IPS-11a (cell line): ENCODE measurements around the gene CCDC50.

Source experiments
- H3K4me3 ChIP-seq: one replicate; pipeline ENCODE4 v1.5.1; 2013; ENCODE audit warnings: low read depth, low read length, control low read depth

CCDC50 gene

GRCh38 chr3:191376516-191377141 is 47.4 kb downstream of the CCDC50 start:
- no peak overlapping the region for H3K4me3 ChIP-seq

GRCh38 chr3:191378142-191378812 is 49.1 kb downstream of the CCDC50 start:
- H3K4me3 ChIP-seq = no peak overlapping the region

- H3K4me3 ChIP-seq = no peak overlapping the region
Measured at GRCh38 chr3:191379446-191379845, 50.3 kb downstream of the CCDC50 start.

GRCh38 chr3:191380001-191380400 is 50.8 kb downstream of the CCDC50 start:
- no peak overlapping the region for H3K4me3 ChIP-seq

- H3K4me3 ChIP-seq = no peak overlapping the region
Measured at GRCh38 chr3:191381303-191381702, 52.1 kb downstream of the CCDC50 start.

GRCh38 chr3:191382661-191383060 is 53.5 kb downstream of the CCDC50 start:
- H3K4me3 ChIP-seq = no peak overlapping the region

- no peak overlapping the region for H3K4me3 ChIP-seq
Measured at GRCh38 chr3:191383124-191383523, 53.9 kb downstream of the CCDC50 start.

- H3K4me3 ChIP-seq = no peak overlapping the region
Measured at GRCh38 chr3:191385101-191385500, 55.9 kb downstream of the CCDC50 start.

GRCh38 chr3:191387441-191388077 is 58.4 kb downstream of the CCDC50 start:
- H3K4me3 ChIP-seq = no peak overlapping the region

GRCh38 chr3:191388823-191389222 is 59.6 kb downstream of the CCDC50 start:
- H3K4me3 ChIP-seq = no peak overlapping the region

- no peak overlapping the region for H3K4me3 ChIP-seq
Measured at GRCh38 chr3:191390580-191390979, 61.4 kb downstream of the CCDC50 start.

- H3K4me3 ChIP-seq = no peak overlapping the region
Measured at GRCh38 chr3:191391861-191392808, 62.9 kb downstream of the CCDC50 start.

- H3K4me3 ChIP-seq = no peak overlapping the region
Measured at GRCh38 chr3:191393146-191393545, 64.0 kb downstream of the CCDC50 start.

GRCh38 chr3:191397771-191398170 is 68.6 kb downstream of the CCDC50 start:
- H3K4me3 ChIP-seq = no peak overlapping the region

GRCh38 chr3:191398607-191399006 is 69.4 kb downstream of the CCDC50 start:
- no peak overlapping the region for H3K4me3 ChIP-seq

GRCh38 chr3:191399918-191400317 is 70.7 kb downstream of the CCDC50 start:
- H3K4me3 ChIP-seq = no peak overlapping the region

- no peak overlapping the region for H3K4me3 ChIP-seq
Measured at GRCh38 chr3:191401775-191402357, 72.7 kb downstream of the CCDC50 start.

GRCh38 chr3:191409791-191410359 is 80.7 kb downstream of the CCDC50 start:
- no peak overlapping the region for H3K4me3 ChIP-seq

GRCh38 chr3:191412759-191413158 is 83.6 kb downstream of the CCDC50 start:
- no peak overlapping the region for H3K4me3 ChIP-seq

- H3K4me3 ChIP-seq = no peak overlapping the region
Measured at GRCh38 chr3:191414286-191414685, 85.1 kb downstream of the CCDC50 start.
